AG04450 (cell line): ENCODE results near the gene WNK4. TPM values are rescaled to one million over a fixed set of nuclear protein-coding genes. Genes with fewer than 3 reads are reported as not detected.

Experiments
- CTCF ChIA-PET: fragments of 300-600, 350-600 bp; formaldehyde crosslinking; extraction: SDS; loops from one replicate; lab custom pipeline; 2022; ENCODE audit warnings: antibody characterized with exemption, inconsistent platforms; lab: Charles Lee
- POLR2A ChIA-PET: fragments of 350-600 bp; formaldehyde crosslinking; extraction: SDS; loops from one replicate; lab custom pipeline; 2021; ENCODE audit warnings: antibody characterized with exemption, inconsistent platforms; lab: Yijun Ruan, JAX
- DNase-seq: peaks from one replicate; pipeline ENCODE4 v3.0.0-alpha.2; 2011; ENCODE audit warnings: low read depth, low spot score
- H3K27ac ChIP-seq: one replicate; pipeline ENCODE4 v1.5.1; 2012; ENCODE audit warnings: low read depth, low read length, control low read depth
- H3K27me3 ChIP-seq: one replicate; pipeline ENCODE4 v1.6.0; 2012; ENCODE audit warnings: low read length; ENCODE audit not compliant: control insufficient read depth, insufficient read depth
- H3K4me3 ChIP-seq: 2 replicates; pipeline ENCODE4 v1.5.1; 2011; ENCODE audit warnings: mild to moderate bottlenecking, low read depth, low read length, control low read depth
- H3K9me3 ChIP-seq: 2 replicates; pipeline ENCODE4 v1.5.1; 2012; ENCODE audit warnings: low read length; ENCODE audit not compliant: control insufficient read depth, insufficient read depth
- CTCF ChIP-seq: IDR thresholded peaks from 2 replicates; pipeline ENCODE4 v1.5.1; 2011; ENCODE audit warnings: low read depth, low read length, control low read depth, inconsistent platforms
- polyA plus RNA-seq: library from polyadenylated mRNA; depleted of rRNA; stranded (reverse); fragments of >200 nt; gene quantifications from 2 replicates; pipeline ENCODE4 v1.2.3, GENCODE V29; 2011

WNK4 gene
- polyA plus RNA-seq, 1 experiment = 2.3 TPM

GRCh38 chr17:42796066-42796758 lies 15.8 kb downstream of the WNK4 start:
- Histone ChIP-seq H3K27me3 (no peaks in the 10 kb centered on the region), H3K9me3 (no peaks in the 10 kb centered on the region; the same call in 1 of the 2 replicates), H3K27ac (no peak overlapping the region), H3K4me3 (no peak overlapping the region)
- CTCF ChIA-PET = interaction anchor here (1.7 kb wide), 1 partner anchor 24 kb away, joined by 4 read pairs; no protein-coding TSS in a partner anchor
- TF ChIP-seq CTCF = no peak
- POLR2A ChIA-PET = interaction anchor here (0.5 kb wide), 1 partner anchor 168 kb away, joined by 3 read pairs; no protein-coding TSS in a partner anchor
- no peak for DNase-seq

DNA sequence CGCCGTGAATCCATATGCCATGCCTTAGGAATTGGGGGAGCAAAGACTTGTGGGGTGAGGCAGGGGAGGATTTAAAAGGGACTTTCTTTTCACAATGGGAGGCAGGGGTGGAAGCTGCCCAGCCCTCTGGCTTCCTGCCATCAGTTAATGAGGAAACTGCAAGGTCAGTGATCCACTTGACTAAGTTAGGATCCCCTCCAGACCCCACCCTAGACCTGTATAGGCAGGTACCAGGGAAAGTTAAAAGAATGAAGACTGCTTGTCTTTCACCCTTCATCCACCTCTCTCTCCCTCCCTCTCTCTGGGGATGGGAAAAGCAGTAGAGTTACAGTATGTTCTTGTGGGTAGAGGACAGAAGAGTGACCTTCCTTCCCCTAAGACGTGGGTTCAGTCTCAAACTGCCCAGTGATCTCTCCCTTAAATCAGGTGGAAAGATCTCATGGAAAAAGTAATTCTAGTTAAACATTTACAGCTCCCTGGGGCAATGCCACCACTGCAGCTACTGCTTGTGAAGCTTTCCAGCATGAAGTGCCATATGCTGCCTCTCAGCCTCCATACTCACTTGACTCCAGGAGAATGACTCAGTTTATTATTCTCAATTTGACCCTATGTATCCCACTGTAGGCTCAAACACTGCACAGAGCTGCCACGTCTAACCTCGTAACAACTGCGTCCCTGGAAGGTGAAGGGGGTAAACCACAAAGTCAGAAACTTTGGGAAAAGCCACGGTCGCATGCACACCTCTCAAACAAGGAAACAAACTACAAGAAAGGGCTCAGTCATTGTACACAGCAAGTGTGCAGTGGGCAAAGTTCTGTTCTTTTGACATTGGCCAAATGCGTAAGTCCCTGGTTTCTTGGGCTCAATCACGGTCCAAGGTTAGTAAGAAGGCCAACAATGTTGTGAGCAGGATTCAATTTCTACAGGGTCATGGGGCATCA lies 16.9 kb downstream of the WNK4 start:
- H3K4me3 ChIP-seq = peak overlapping the region; percentile 96
- H3K9me3 ChIP-seq = no peaks in the 10 kb centered on the region; the same call in 1 of the 2 replicates
- POLR2A ChIA-PET = interaction anchor here (0.9 kb wide), 1 partner anchor 24 kb away, joined by 3 read pairs; the partner anchor contains the start of gene VPS25
- DNase-seq = no peak
- peaks cover 3% of the 10 kb centered on the region for H3K27me3 ChIP-seq
- TF ChIP-seq CTCF = no peak
- no peak overlapping the region for H3K27ac ChIP-seq
- CTCF ChIA-PET = interaction anchor here (0.6 to 1.7 kb wide), 3 partner anchors 23 to 75 kb away, joined by 4 to 9 read pairs (median 4); no protein-coding TSS in a partner anchor

GRCh38 chr17:42798011-42798382 lies 17.6 kb downstream of the WNK4 start:
- H3K9me3 ChIP-seq = no peaks in the 10 kb centered on the region; the same call in 1 of the 2 replicates
- ChIA-PET CTCF (interaction anchor here (0.6 to 1.7 kb wide), 3 partner anchors 22 to 76 kb away, joined by 4 to 9 read pairs (median 4); no protein-coding TSS in a partner anchor), POLR2A (interaction anchor here (0.7 to 1.0 kb wide), 3 partner anchors 16 to 26 kb away, joined by 3 read pairs; partner anchors contain the start of genes BECN1 and VPS25)
- H3K4me3 ChIP-seq = peak overlapping the region; percentile 96
- DNase-seq = no peak
- H3K27me3 ChIP-seq = peaks cover 3% of the 10 kb centered on the region
- no peak for TF ChIP-seq CTCF
- peak overlapping the region; percentile 57 for H3K27ac ChIP-seq

- ChIA-PET CTCF (interaction anchor here (1.0 to 1.1 kb wide), 2 partner anchors 20 to 35 kb away, joined by 3 to 4 read pairs; no protein-coding TSS in a partner anchor), POLR2A (interaction anchor here (0.7 to 1.0 kb wide), 4 partner anchors 17 to 26 kb away, joined by 3 read pairs; partner anchors contain the start of genes BECN1 and VPS25)
- Histone ChIP-seq H3K4me3 (peak within 1 kb of the TSS; percentile 96), H3K27ac (peak within 1 kb of the TSS; percentile 57), H3K9me3 (no peaks in the 10 kb centered on the region; the same call in 1 of the 2 replicates), H3K27me3 (peaks cover 3% of the 10 kb centered on the region)
- no peak for TF ChIP-seq CTCF
- DNase-seq = peak; percentile 55
Measured at GRCh38 chr17:42798383-42799380, 18.3 kb downstream of the WNK4 start, which contains the start of the genes CNTD1 and COA3. Gene CNTD1 (plus strand): TSS chr17:42798861. CDS start chr17:42799068, 207 bp downstream. Gene COA3 (minus strand): TSS chr17:42798704. CDS start chr17:42798681, 23 bp downstream.
